HG03064 (cell line): Measurements from ENCODE around the gene ADARB1.

Experiments
- ATAC-seq: cut with Tn5 transposase; IDR thresholded peaks from one replicate; pipeline ENCODE4 v1.9.1; 2021; ENCODE audit warnings: low read depth; ENCODE audit not compliant: unreplicated experiment

ADARB1 gene

GRCh38 chr21:45073301-45074047 is 906 bp upstream of the ADARB1 start:
- ATAC-seq = no peak

- ATAC-seq = no peak
Measured at GRCh38 chr21:45074818-45075595, 627 bp downstream of the ADARB1 start.

- no peak for ATAC-seq
Measured at GRCh38 chr21:45075596-45076244, 1.3 kb downstream of the ADARB1 start.

GRCh38 chr21:45076245-45076711 is 1.9 kb downstream of the ADARB1 start:
- no peak for ATAC-seq

GRCh38 chr21:45078371-45078770 is 4.0 kb downstream of the ADARB1 start:
- no peak for ATAC-seq

- no peak for ATAC-seq
Measured at GRCh38 chr21:45078877-45079281, 4.5 kb downstream of the ADARB1 start.

- ATAC-seq = no peak
Measured at GRCh38 chr21:45079351-45079750, 5.0 kb downstream of the ADARB1 start.

GRCh38 chr21:45080232-45080631 is 5.9 kb downstream of the ADARB1 start:
- ATAC-seq = no peak

GRCh38 chr21:45080639-45081414 is 6.4 kb downstream of the ADARB1 start:
- no peak for ATAC-seq

- no peak for ATAC-seq
Measured at GRCh38 chr21:45081636-45082035, 7.3 kb downstream of the ADARB1 start.

GRCh38 chr21:45082736-45083135 is 8.4 kb downstream of the ADARB1 start:
- no peak for ATAC-seq

- no peak for ATAC-seq
Measured at GRCh38 chr21:45084121-45084520, 9.7 kb downstream of the ADARB1 start.

GRCh38 chr21:45084881-45085536 is 10.6 kb downstream of the ADARB1 start:
- ATAC-seq = no peak

- no peak for ATAC-seq
Measured at GRCh38 chr21:45085700-45086099, 11.3 kb downstream of the ADARB1 start.

- no peak for ATAC-seq
Measured at GRCh38 chr21:45086337-45086958, 12.1 kb downstream of the ADARB1 start.

- ATAC-seq = no peak
Measured at GRCh38 chr21:45087022-45087823, 12.8 kb downstream of the ADARB1 start.

GRCh38 chr21:45088116-45088515 is 13.7 kb downstream of the ADARB1 start:
- no peak for ATAC-seq

- ATAC-seq = no peak
Measured at GRCh38 chr21:45088729-45089128, 14.3 kb downstream of the ADARB1 start.

- ATAC-seq = no peak
Measured at GRCh38 chr21:45089964-45090363, 15.6 kb downstream of the ADARB1 start.
